HCT116 (cell line): ENCODE data around the gene ORC2.

ENCODE experiments used
- CTCF ChIP-seq, 3 experiments: fragments of 200-600 bp in 1 of 3; sonication (generic) in 1 of 3; IDR thresholded peaks in 2 of 3; conservative IDR thresholded peaks in 1 of 3; 2 replicates each; pipeline ENCODE4 v1.5.1; 2012 to 2017; ENCODE audit warnings: low read depth in 2 of 3, low read length in 2 of 3, antibody characterized with exemption in 1 of 3, borderline replicate concordance in 1 of 3, control low read depth in 1 of 3, mild to moderate bottlenecking in 1 of 3, mixed read lengths in 1 of 3, mixed run types in 1 of 3, moderate library complexity in 1 of 3; ENCODE audit not compliant: insufficient read depth in 1 of 3
- EZH2 ChIP-seq: fragments of 200-600 bp; sonication (generic); IDR thresholded peaks from 2 replicates; pipeline ENCODE4 v1.6.1; 2017; ENCODE audit warnings: antibody characterized with exemption, mixed run types
- EZH2phosphoT487 ChIP-seq: fragments of 200-600 bp; IDR thresholded peaks from 2 replicates; pipeline ENCODE4 v1.6.1; 2018; ENCODE audit warnings: antibody characterized with exemption, borderline replicate concordance
- JUND ChIP-seq: IDR thresholded peaks from 2 replicates; pipeline ENCODE4 v1.6.1; 2012
- MAX ChIP-seq: IDR thresholded peaks from 2 replicates; pipeline ENCODE4 v1.6.1; 2012
- POLR2A ChIP-seq: IDR thresholded peaks from 2 replicates; pipeline ENCODE4 v1.7.0; 2011; ENCODE audit warnings: borderline replicate concordance; ENCODE audit not compliant: insufficient read depth, insufficient read length; ENCODE audit errors: extremely low read depth
- POLR2AphosphoS5 ChIP-seq: IDR thresholded peaks from 2 replicates; pipeline ENCODE4 v1.6.1; 2011; ENCODE audit warnings: mild to moderate bottlenecking, low read depth, low read length, moderate library complexity
- RAD21 ChIP-seq: IDR thresholded peaks from 2 replicates; pipeline ENCODE4 v1.6.1; 2012; ENCODE audit warnings: low read depth, mild to moderate bottlenecking
- SP1 ChIP-seq: IDR thresholded peaks from 2 replicates; pipeline ENCODE4 v1.6.1; 2012; ENCODE audit warnings: low read depth
- TCF7L2 ChIP-seq: IDR thresholded peaks from 2 replicates; pipeline ENCODE4 v1.7.0; 2011; ENCODE audit warnings: borderline replicate concordance, inconsistent platforms; ENCODE audit not compliant: insufficient read depth, insufficient read length; ENCODE audit errors: extremely low read depth
- YY1 ChIP-seq: IDR thresholded peaks from 2 replicates; pipeline ENCODE4 v1.6.1; 2011; ENCODE audit warnings: low read length, low read depth, moderate library complexity, mild to moderate bottlenecking; ENCODE audit not compliant: insufficient replicate concordance; ENCODE audit errors: extremely low read depth
- ZBTB33 ChIP-seq: IDR thresholded peaks from 2 replicates; pipeline ENCODE4 v1.6.1; 2011; ENCODE audit warnings: mild to moderate bottlenecking, low read length, moderate library complexity; ENCODE audit not compliant: insufficient replicate concordance; ENCODE audit errors: extremely low read depth
- ZFX ChIP-seq: fragments of 450-650 bp; IDR thresholded peaks from 2 replicates; pipeline ENCODE4 v1.6.1; 2017
- TF ChIP-seq, protein P1 (sequence below): IDR thresholded peaks from 2 replicates; pipeline ENCODE4 v1.6.1; 2012; ENCODE audit warnings: low read depth

DNA sequence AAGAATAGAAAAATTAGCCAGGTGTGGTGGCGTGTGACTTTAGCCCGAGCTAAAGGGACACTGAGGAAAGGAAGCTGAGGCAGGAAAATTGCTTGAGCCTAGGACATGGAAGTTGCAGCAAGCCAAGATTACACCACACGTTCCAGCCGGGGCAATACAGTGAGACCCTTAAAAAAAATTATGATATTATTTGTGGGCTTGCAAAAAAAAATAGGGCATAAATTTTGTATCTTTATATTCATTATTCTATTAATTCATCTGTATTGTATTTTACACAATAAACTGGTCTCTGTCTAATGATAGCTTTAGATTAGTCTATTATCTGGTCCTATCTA, 18.1 kb downstream of the ORC2 start:
- TF ChIP-seq ZFX (no peak), TCF7L2 (no peak), YY1 (no peak), POLR2AphosphoS5 (no peak), POLR2A (no peak), CTCF (IDR thresholded peaks at IDR 0.05 in 2 of 3, conservative IDR thresholded peaks at IDR 0.05 in 1 of 3; ENCODE audit: borderline replicate concordance in 1 of 3, insufficient read depth in 1 of 3, low read depth in 2 of 3, low read length in 2 of 3) (no peak), EZH2 (no peak), RAD21 (no peak), MAX (no peak), EZH2phosphoT487 (no peak), JUND (no peak), ZBTB33 (no peak), SP1 (no peak)
- TF ChIP-seq, protein P1, sequence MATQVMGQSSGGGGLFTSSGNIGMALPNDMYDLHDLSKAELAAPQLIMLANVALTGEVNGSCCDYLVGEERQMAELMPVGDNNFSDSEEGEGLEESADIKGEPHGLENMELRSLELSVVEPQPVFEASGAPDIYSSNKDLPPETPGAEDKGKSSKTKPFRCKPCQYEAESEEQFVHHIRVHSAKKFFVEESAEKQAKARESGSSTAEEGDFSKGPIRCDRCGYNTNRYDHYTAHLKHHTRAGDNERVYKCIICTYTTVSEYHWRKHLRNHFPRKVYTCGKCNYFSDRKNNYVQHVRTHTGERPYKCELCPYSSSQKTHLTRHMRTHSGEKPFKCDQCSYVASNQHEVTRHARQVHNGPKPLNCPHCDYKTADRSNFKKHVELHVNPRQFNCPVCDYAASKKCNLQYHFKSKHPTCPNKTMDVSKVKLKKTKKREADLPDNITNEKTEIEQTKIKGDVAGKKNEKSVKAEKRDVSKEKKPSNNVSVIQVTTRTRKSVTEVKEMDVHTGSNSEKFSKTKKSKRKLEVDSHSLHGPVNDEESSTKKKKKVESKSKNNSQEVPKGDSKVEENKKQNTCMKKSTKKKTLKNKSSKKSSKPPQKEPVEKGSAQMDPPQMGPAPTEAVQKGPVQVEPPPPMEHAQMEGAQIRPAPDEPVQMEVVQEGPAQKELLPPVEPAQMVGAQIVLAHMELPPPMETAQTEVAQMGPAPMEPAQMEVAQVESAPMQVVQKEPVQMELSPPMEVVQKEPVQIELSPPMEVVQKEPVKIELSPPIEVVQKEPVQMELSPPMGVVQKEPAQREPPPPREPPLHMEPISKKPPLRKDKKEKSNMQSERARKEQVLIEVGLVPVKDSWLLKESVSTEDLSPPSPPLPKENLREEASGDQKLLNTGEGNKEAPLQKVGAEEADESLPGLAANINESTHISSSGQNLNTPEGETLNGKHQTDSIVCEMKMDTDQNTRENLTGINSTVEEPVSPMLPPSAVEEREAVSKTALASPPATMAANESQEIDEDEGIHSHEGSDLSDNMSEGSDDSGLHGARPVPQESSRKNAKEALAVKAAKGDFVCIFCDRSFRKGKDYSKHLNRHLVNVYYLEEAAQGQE, result no peak
